GM23338 (cell line): ENCODE measurements around the gene PKNOX2. TPM values are rescaled to one million over a fixed set of nuclear protein-coding genes. Genes with fewer than 3 reads are reported as not detected.

Experiments
- ATAC-seq: fragments of 200-7000 bp; cut with Tn5 transposase; 3 replicates; pipeline ENCODE4 v1.9.1; 2020
- DNase-seq: peaks from one replicate; pipeline ENCODE4 v3.0.0-alpha.2; 2015; ENCODE audit warnings: low spot score
- H2AFZ ChIP-seq: fragments of 200-600 bp; sonication (generic); 2 replicates; pipeline ENCODE4 v1.8.0; 2016; ENCODE audit warnings: antibody characterized with exemption, mild to moderate bottlenecking, moderate library complexity
- H3F3A ChIP-seq: fragments of 200-600 bp; sonication (generic); replicated peaks from 2 replicates; pipeline ENCODE4 v1.8.0; 2017; ENCODE audit warnings: antibody characterized with exemption, mixed run types, low read depth
- H3K27ac ChIP-seq: fragments of 200-600 bp; sonication (generic); 2 replicates; pipeline ENCODE4 v1.6.1; 2016; ENCODE audit warnings: low read depth
- H3K27me3 ChIP-seq: fragments of 200-600 bp; sonication (generic); 2 replicates; pipeline ENCODE4 v1.8.0; 2016; ENCODE audit warnings: mild to moderate bottlenecking, mixed run types, moderate library complexity; ENCODE audit not compliant: insufficient read depth
- H3K36me3 ChIP-seq: fragments of 200-600 bp; sonication (generic); 2 replicates; pipeline ENCODE4 v1.8.0; 2016; ENCODE audit warnings: mild to moderate bottlenecking; ENCODE audit not compliant: insufficient read depth
- H3K4me1 ChIP-seq: fragments of 200-600 bp; sonication (generic); 2 replicates; pipeline ENCODE4 v1.8.0; 2016; ENCODE audit warnings: mild to moderate bottlenecking, moderate library complexity; ENCODE audit not compliant: insufficient read depth
- H3K4me2 ChIP-seq: fragments of 200-600 bp; sonication (generic); 2 replicates; pipeline ENCODE4 v1.7.1; 2017; ENCODE audit warnings: mixed run types
- H3K4me3 ChIP-seq: fragments of 200-600 bp; sonication (generic); 2 replicates; pipeline ENCODE4 v1.6.1; 2016; ENCODE audit warnings: mixed run types
- H3K79me2 ChIP-seq: fragments of 200-600 bp; sonication (generic); replicated peaks from 2 replicates; pipeline ENCODE4 v1.8.0; 2017; ENCODE audit warnings: mild to moderate bottlenecking; ENCODE audit not compliant: insufficient read depth
- H3K9me2 ChIP-seq: fragments of 200-600 bp; sonication (generic); 2 replicates; pipeline ENCODE4 v1.8.0; 2017; ENCODE audit not compliant: insufficient read depth
- H4K20me1 ChIP-seq: fragments of 200-600 bp; sonication (generic); replicated peaks from 2 replicates; pipeline ENCODE4 v1.8.0; 2017; ENCODE audit warnings: mild to moderate bottlenecking; ENCODE audit not compliant: insufficient read depth
- H3K27ac Mint-ChIP-seq: 2 replicates; pipeline ENCODE4 v1.8.0; 2020; ENCODE audit warnings: inconsistent platforms, mild to moderate bottlenecking, moderate library complexity, mixed read lengths
- H3K27me3 Mint-ChIP-seq: 3 replicates; pipeline ENCODE4 v1.8.0; 2022; ENCODE audit warnings: low read depth, mild to moderate bottlenecking, moderate library complexity, mixed read lengths, inconsistent platforms; ENCODE audit not compliant: insufficient read depth, poor library complexity
- H3K36me3 Mint-ChIP-seq: 3 replicates; pipeline ENCODE4 v1.8.0; 2021; ENCODE audit warnings: low read depth, mild to moderate bottlenecking, inconsistent platforms, moderate library complexity, mixed read lengths
- H3K4me1 Mint-ChIP-seq: 3 replicates; pipeline ENCODE4 v1.8.0; 2020; ENCODE audit warnings: mild to moderate bottlenecking, inconsistent platforms, mixed read lengths
- H3K4me3 Mint-ChIP-seq: 3 replicates; pipeline ENCODE4 v1.8.0; 2021; ENCODE audit warnings: moderate library complexity, mild to moderate bottlenecking, inconsistent platforms, mixed read lengths
- H3K9me3 Mint-ChIP-seq: 3 replicates; pipeline ENCODE4 v1.8.0; 2020; ENCODE audit warnings: moderate library complexity, mild to moderate bottlenecking, inconsistent platforms, mixed read lengths
- CREB1 ChIP-seq: fragments of 250-450 bp; sonication (Bioruptor Pico); IDR thresholded peaks from 2 replicates; pipeline ENCODE4 v1.5.0; 2020; ENCODE audit warnings: low read depth, mild to moderate bottlenecking, moderate library complexity
- JUNB ChIP-seq: IDR thresholded peaks from one replicate; pipeline ENCODE4 v1.6.1; 2016; ENCODE audit warnings: antibody characterized with exemption; ENCODE audit not compliant: unreplicated experiment
- NANOG ChIP-seq: IDR thresholded peaks from 2 replicates; pipeline ENCODE4 v1.6.1; 2016; ENCODE audit warnings: antibody characterized with exemption, borderline replicate concordance
- POLR2AphosphoS5 ChIP-seq: IDR thresholded peaks from 2 replicates; pipeline ENCODE4 v1.6.1; 2016; ENCODE audit warnings: antibody characterized with exemption, low read depth
- STAT1 ChIP-seq: IDR thresholded peaks from one replicate; pipeline ENCODE4 v1.6.1; 2016; ENCODE audit warnings: antibody characterized with exemption; ENCODE audit not compliant: unreplicated experiment
- ZNF114 ChIP-seq: fragments of 250-450 bp; sonication (Bioruptor Pico); IDR thresholded peaks from 2 replicates; pipeline ENCODE4 v1.5.0; 2020; ENCODE audit warnings: mild to moderate bottlenecking, moderate library complexity
- ZNF331 ChIP-seq: fragments of 250-450 bp; sonication (Bioruptor Pico); IDR thresholded peaks from 2 replicates; pipeline ENCODE4 v1.5.0; 2020; ENCODE audit warnings: low read depth, mild to moderate bottlenecking, moderate library complexity
- polyA plus RNA-seq: library from polyadenylated mRNA; unstranded; fragments of >200 nt; fragmentation: Nextera tagmentation; extraction: Ambion mirVana; gene quantifications from 2 replicates; pipeline ENCODE4 v1.2.1, GENCODE V29; 2016
- total RNA-seq: library from RNA; depleted of rRNA; stranded (reverse); fragments of >200 nt; shearing (Covaris generic); gene quantifications from 2 replicates; pipeline ENCODE4 v1.2.3, GENCODE V29; 2014
- TF ChIP-seq, protein P1 (sequence below): IDR thresholded peaks from one replicate; pipeline ENCODE4 v1.6.1; 2018; ENCODE audit warnings: antibody characterized with exemption; ENCODE audit not compliant: unreplicated experiment
- TF ChIP-seq, protein P2 (sequence below): fragments of 250-450 bp; sonication (Bioruptor Pico); IDR thresholded peaks from 2 replicates; pipeline ENCODE4 v1.5.0; 2020; ENCODE audit warnings: mild to moderate bottlenecking, moderate library complexity

The PKNOX2 gene
- total and polyA plus RNA-seq, 2 experiments from 2014 or later, result 0.42 to 0.83 TPM

DNA sequence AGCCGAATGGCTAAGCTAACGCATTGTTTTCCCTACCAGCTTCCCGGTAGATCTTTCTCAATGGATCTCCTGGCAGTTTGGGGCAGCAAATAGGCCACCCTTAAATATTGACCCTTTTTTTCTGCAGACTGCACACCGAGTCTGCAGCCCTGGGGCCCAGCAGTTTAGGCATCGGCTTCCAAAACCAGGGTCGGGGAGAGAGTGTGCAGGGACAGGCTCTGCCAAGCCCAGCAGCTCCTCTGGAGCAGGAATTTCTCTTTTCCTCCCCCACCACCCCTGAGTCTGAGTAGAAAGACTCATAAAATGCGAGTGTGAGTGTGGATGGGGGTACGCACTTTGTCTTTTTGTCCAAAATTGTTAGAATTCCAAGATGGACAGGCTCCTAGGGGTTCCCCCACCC is 218.3 kb downstream of the PKNOX2 start:
- H3K27ac ChIP-seq, result no peak overlapping the region
- no peaks in the 10 kb centered on the region for H3K4me1 ChIP-seq
- ATAC-seq (peak; percentile 30; the same call in 1 of the 3 replicates), DNase-seq (no peak)
- no peaks in the 10 kb centered on the region for H3K79me2 ChIP-seq
- H3K4me3 ChIP-seq, result no peak overlapping the region
- Mint-ChIP-seq H3K4me1 (peaks cover 39% of the 10 kb centered on the region), H3K27ac (no peak overlapping the region), H3K9me3 (no peaks in the 10 kb centered on the region), H3K36me3 (no peaks in the 10 kb centered on the region), H3K4me3 (no peak overlapping the region), H3K27me3 (peaks cover 7% of the 10 kb centered on the region)
- no peaks in the 10 kb centered on the region for H4K20me1 ChIP-seq
- TF ChIP-seq ZNF114 (CRISPR knock-in tag), result no peak
- TF ChIP-seq NANOG, result no peak
- TF ChIP-seq JUNB, result no peak
- TF ChIP-seq, protein P1, sequence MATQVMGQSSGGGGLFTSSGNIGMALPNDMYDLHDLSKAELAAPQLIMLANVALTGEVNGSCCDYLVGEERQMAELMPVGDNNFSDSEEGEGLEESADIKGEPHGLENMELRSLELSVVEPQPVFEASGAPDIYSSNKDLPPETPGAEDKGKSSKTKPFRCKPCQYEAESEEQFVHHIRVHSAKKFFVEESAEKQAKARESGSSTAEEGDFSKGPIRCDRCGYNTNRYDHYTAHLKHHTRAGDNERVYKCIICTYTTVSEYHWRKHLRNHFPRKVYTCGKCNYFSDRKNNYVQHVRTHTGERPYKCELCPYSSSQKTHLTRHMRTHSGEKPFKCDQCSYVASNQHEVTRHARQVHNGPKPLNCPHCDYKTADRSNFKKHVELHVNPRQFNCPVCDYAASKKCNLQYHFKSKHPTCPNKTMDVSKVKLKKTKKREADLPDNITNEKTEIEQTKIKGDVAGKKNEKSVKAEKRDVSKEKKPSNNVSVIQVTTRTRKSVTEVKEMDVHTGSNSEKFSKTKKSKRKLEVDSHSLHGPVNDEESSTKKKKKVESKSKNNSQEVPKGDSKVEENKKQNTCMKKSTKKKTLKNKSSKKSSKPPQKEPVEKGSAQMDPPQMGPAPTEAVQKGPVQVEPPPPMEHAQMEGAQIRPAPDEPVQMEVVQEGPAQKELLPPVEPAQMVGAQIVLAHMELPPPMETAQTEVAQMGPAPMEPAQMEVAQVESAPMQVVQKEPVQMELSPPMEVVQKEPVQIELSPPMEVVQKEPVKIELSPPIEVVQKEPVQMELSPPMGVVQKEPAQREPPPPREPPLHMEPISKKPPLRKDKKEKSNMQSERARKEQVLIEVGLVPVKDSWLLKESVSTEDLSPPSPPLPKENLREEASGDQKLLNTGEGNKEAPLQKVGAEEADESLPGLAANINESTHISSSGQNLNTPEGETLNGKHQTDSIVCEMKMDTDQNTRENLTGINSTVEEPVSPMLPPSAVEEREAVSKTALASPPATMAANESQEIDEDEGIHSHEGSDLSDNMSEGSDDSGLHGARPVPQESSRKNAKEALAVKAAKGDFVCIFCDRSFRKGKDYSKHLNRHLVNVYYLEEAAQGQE, result no peak
- TF ChIP-seq ZNF331 (CRISPR knock-in tag), result no peak
- TF ChIP-seq POLR2AphosphoS5, result no peak
- no peak overlapping the region; the same call in 1 of the 2 replicates for H3K4me2 ChIP-seq
- peak overlapping the region; percentile 87; the same call in 1 of the 2 replicates for H2AFZ ChIP-seq
- no peaks in the 10 kb centered on the region for H3F3A ChIP-seq
- no peaks in the 10 kb centered on the region for H3K27me3 ChIP-seq
- H3K36me3 ChIP-seq, result no peaks in the 10 kb centered on the region
- peaks cover 18% of the 10 kb centered on the region; the same call in 1 of the 2 replicates for H3K9me2 ChIP-seq

DNA sequence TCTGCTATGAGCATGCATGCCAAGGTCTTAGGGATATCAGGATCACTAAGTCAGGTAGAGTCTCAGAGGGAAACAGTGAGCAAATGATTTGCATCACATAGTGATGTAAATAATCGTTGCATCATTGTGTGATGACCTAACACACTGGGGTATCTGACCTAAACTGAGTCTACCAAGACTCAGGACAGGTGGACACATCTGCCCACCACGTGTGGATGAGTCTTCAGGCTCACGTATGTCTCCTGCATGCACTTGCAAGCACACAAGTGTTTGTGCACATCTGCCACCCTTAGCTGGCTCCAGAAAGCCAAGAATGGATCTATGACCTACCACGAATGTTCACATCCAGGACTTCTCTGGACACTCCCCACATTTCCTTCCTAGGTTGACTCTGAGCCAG is 220.3 kb downstream of the PKNOX2 start:
- Histone ChIP-seq H3F3A (no peaks in the 10 kb centered on the region), H3K79me2 (no peaks in the 10 kb centered on the region), H3K4me1 (no peaks in the 10 kb centered on the region), H3K27ac (no peak overlapping the region), H3K9me2 (peaks cover 19% of the 10 kb centered on the region; the same call in 1 of the 2 replicates), H3K4me3 (no peak overlapping the region), H4K20me1 (no peaks in the 10 kb centered on the region), H3K27me3 (no peaks in the 10 kb centered on the region), H3K4me2 (no peak overlapping the region), H2AFZ (no peak overlapping the region), H3K36me3 (no peaks in the 10 kb centered on the region)
- Mint-ChIP-seq H3K27ac (no peak overlapping the region), H3K4me3 (no peak overlapping the region), H3K4me1 (peaks cover 35% of the 10 kb centered on the region), H3K27me3 (peaks cover 4% of the 10 kb centered on the region), H3K36me3 (no peaks in the 10 kb centered on the region), H3K9me3 (no peaks in the 10 kb centered on the region)
- ATAC-seq (no peak), DNase-seq (no peak)
- TF ChIP-seq ZNF331 (CRISPR knock-in tag), result no peak
- TF ChIP-seq, protein P1, result no peak
- no peak for TF ChIP-seq CREB1
- no peak for TF ChIP-seq POLR2AphosphoS5
- no peak for TF ChIP-seq STAT1
- TF ChIP-seq, protein P2, sequence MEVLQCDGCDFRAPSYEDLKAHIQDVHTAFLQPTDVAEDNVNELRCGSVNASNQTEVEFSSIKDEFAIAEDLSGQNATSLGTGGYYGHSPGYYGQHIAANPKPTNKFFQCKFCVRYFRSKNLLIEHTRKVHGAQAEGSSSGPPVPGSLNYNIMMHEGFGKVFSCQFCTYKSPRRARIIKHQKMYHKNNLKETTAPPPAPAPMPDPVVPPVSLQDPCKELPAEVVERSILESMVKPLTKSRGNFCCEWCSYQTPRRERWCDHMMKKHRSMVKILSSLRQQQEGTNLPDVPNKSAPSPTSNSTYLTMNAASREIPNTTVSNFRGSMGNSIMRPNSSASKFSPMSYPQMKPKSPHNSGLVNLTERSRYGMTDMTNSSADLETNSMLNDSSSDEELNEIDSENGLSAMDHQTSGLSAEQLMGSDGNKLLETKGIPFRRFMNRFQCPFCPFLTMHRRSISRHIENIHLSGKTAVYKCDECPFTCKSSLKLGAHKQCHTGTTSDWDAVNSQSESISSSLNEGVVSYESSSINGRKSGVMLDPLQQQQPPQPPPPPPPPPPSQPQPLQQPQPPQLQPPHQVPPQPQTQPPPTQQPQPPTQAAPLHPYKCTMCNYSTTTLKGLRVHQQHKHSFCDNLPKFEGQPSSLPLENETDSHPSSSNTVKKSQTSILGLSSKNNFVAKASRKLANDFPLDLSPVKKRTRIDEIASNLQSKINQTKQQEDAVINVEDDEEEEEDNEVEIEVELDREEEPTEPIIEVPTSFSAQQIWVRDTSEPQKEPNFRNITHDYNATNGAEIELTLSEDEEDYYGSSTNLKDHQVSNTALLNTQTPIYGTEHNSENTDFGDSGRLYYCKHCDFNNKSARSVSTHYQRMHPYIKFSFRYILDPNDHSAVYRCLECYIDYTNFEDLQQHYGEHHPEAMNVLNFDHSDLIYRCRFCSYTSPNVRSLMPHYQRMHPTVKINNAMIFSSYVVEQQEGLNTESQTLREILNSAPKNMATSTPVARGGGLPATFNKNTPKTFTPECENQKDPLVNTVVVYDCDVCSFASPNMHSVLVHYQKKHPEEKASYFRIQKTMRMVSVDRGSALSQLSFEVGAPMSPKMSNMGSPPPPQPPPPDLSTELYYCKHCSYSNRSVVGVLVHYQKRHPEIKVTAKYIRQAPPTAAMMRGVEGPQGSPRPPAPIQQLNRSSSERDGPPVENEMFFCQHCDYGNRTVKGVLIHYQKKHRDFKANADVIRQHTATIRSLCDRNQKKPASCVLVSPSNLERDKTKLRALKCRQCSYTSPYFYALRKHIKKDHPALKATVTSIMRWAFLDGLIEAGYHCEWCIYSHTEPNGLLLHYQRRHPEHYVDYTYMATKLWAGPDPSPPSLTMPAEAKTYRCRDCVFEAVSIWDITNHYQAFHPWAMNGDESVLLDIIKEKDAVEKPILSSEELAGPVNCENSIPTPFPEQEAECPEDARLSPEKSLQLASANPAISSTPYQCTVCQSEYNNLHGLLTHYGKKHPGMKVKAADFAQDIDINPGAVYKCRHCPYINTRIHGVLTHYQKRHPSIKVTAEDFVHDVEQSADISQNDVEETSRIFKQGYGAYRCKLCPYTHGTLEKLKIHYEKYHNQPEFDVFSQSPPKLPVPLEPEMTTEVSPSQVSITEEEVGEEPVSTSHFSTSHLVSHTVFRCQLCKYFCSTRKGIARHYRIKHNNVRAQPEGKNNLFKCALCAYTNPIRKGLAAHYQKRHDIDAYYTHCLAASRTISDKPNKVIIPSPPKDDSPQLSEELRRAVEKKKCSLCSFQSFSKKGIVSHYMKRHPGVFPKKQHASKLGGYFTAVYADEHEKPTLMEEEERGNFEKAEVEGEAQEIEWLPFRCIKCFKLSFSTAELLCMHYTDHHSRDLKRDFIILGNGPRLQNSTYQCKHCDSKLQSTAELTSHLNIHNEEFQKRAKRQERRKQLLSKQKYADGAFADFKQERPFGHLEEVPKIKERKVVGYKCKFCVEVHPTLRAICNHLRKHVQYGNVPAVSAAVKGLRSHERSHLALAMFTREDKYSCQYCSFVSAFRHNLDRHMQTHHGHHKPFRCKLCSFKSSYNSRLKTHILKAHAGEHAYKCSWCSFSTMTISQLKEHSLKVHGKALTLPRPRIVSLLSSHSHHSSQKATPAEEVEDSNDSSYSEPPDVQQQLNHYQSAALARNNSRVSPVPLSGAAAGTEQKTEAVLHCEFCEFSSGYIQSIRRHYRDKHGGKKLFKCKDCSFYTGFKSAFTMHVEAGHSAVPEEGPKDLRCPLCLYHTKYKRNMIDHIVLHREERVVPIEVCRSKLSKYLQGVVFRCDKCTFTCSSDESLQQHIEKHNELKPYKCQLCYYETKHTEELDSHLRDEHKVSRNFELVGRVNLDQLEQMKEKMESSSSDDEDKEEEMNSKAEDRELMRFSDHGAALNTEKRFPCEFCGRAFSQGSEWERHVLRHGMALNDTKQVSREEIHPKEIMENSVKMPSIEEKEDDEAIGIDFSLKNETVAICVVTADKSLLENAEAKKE, result no peak
